Skin of body (tissue), 2 donors: ENCODE measurements around the gene MUTYH. TPM values are rescaled to one million over a fixed set of nuclear protein-coding genes. Genes with fewer than 3 reads are reported as not detected.
"Not testable (repeated sequence)": the region's sequence is repeated elsewhere in the genome, so short reads cannot be mapped to it uniquely, and the experiment has no call there.

Experiments used
- DNase-seq: peaks from one replicate; lab custom pipeline; 2025; lab: John Stamatoyannopoulos, UW
- total RNA-seq: library from RNA; depleted of rRNA; stranded (reverse); fragments of >200 nt; gene quantifications from one replicate; pipeline ENCODE4 v1.2.3, GENCODE V29; 2014

MUTYH gene
- total RNA-seq: 10.9 TPM

GRCh38 chr1:45339789-45340558 lies at the start of gene MUTYH, which contains the start of gene TOE1:
Gene MUTYH (minus strand): TSS chr1:45340440. CDS start chr1:45334505, 5,935 bp downstream.
Gene TOE1 (plus strand): TSS chr1:45340170. CDS start chr1:45340253, 83 bp downstream.
- DNase-seq: peak; percentile 85

- no peak for DNase-seq
Measured at GRCh38 chr1:45386219-45386618, 46.0 kb upstream of the MUTYH start.

GRCh38 chr1:45385302-45385701 lies 45.1 kb upstream of the MUTYH start:
- no peak for DNase-seq

- not testable (repeated sequence) for DNase-seq
Measured at GRCh38 chr1:45384213-45384612, 44.0 kb upstream of the MUTYH start.

- no peak for DNase-seq
Measured at GRCh38 chr1:45383191-45383590, 43.0 kb upstream of the MUTYH start.

- DNase-seq: no peak
Measured at GRCh38 chr1:45381243-45381642, 41.0 kb upstream of the MUTYH start.

GRCh38 chr1:45380730-45381129 lies 40.5 kb upstream of the MUTYH start:
- DNase-seq: no peak

- no peak for DNase-seq
Measured at GRCh38 chr1:45380125-45380524, 39.9 kb upstream of the MUTYH start.

- DNase-seq: no peak
Measured at GRCh38 chr1:45379524-45379923, 39.3 kb upstream of the MUTYH start.

- DNase-seq: no peak
Measured at GRCh38 chr1:45378184-45378583, 37.9 kb upstream of the MUTYH start.

- no peak for DNase-seq
Measured at GRCh38 chr1:45375104-45376090, 35.2 kb upstream of the MUTYH start.

GRCh38 chr1:45373573-45373972 lies 33.3 kb upstream of the MUTYH start:
- DNase-seq: no peak

GRCh38 chr1:45370575-45370974 lies 30.3 kb upstream of the MUTYH start:
- no peak for DNase-seq

- DNase-seq: no peak
Measured at GRCh38 chr1:45365051-45365450, 24.8 kb upstream of the MUTYH start.

- DNase-seq: no peak
Measured at GRCh38 chr1:45364294-45364693, 24.1 kb upstream of the MUTYH start.

- peak; percentile 66 for DNase-seq
Measured at GRCh38 chr1:45360981-45361380, 20.7 kb upstream of the MUTYH start.

- DNase-seq: peak; percentile 83
Measured at GRCh38 chr1:45359882-45360513, 19.8 kb upstream of the MUTYH start.

- DNase-seq: no peak
Measured at GRCh38 chr1:45356186-45356585, 15.9 kb upstream of the MUTYH start.

- no peak for DNase-seq
Measured at GRCh38 chr1:45355683-45356082, 15.4 kb upstream of the MUTYH start.

GRCh38 chr1:45354838-45355237 lies 14.6 kb upstream of the MUTYH start:
- no peak for DNase-seq

- DNase-seq: no peak
Measured at GRCh38 chr1:45353685-45354084, 13.4 kb upstream of the MUTYH start.

GRCh38 chr1:45351508-45351907 lies 11.3 kb upstream of the MUTYH start:
- DNase-seq: no peak
